Smooth muscle cell (in vitro differentiated cells): ENCODE data around the gene MDFI. TPM values are rescaled to one million over a fixed set of nuclear protein-coding genes. Genes with fewer than 3 reads are reported as not detected.

Experiments
- DNase-seq: peaks from one replicate; lab custom pipeline; 2025; ENCODE audit not compliant: unreplicated experiment; lab: John Stamatoyannopoulos, UW
- H2AFZ ChIP-seq: fragments of 200-600 bp; sonication (generic); 2 replicates; pipeline ENCODE4 v1.6.0; 2016; ENCODE audit warnings: antibody characterized with exemption, low read depth, mild to moderate bottlenecking
- H3F3A ChIP-seq: fragments of 200-600 bp; sonication (generic); 2 replicates; pipeline ENCODE4 v1.6.0; 2017; ENCODE audit warnings: antibody characterized with exemption, low read depth
- H3K27ac ChIP-seq: fragments of 200-600 bp; sonication (generic); 2 replicates; pipeline ENCODE4 v1.5.1; 2016; ENCODE audit warnings: low read depth, mild to moderate bottlenecking
- H3K27me3 ChIP-seq: fragments of 200-600 bp; sonication (generic); 2 replicates; pipeline ENCODE4 v1.6.1; 2016; ENCODE audit warnings: low read depth, mild to moderate bottlenecking
- H3K36me3 ChIP-seq: fragments of 200-600 bp; sonication (generic); 2 replicates; pipeline ENCODE4 v1.5.1; 2016; ENCODE audit warnings: low read depth
- H3K4me1 ChIP-seq: fragments of 200-600 bp; sonication (generic); 2 replicates; pipeline ENCODE4 v1.5.1; 2016; ENCODE audit warnings: low read depth
- H3K4me2 ChIP-seq: fragments of 200-600 bp; sonication (generic); 2 replicates; pipeline ENCODE4 v1.6.0; 2016; ENCODE audit warnings: mild to moderate bottlenecking
- H3K4me3 ChIP-seq: fragments of 200-600 bp; sonication (generic); 2 replicates; pipeline ENCODE4 v1.5.1; 2016; ENCODE audit warnings: mild to moderate bottlenecking
- H3K79me2 ChIP-seq: fragments of 200-600 bp; sonication (generic); 2 replicates; pipeline ENCODE4 v1.6.0; 2016; ENCODE audit warnings: low read depth, mild to moderate bottlenecking
- H3K9ac ChIP-seq: fragments of 200-600 bp; sonication (generic); 2 replicates; pipeline ENCODE4 v1.6.0; 2016; ENCODE audit warnings: low read depth
- H3K9me3 ChIP-seq: fragments of 200-600 bp; sonication (generic); replicated peaks from 2 replicates; pipeline ENCODE4 v1.5.1; 2016; ENCODE audit warnings: low read depth
- H4K20me1 ChIP-seq: fragments of 200-600 bp; sonication (generic); 2 replicates; pipeline ENCODE4 v1.6.0; 2016; ENCODE audit warnings: low read depth
- CTCF ChIP-seq: fragments of 200-600 bp; sonication (generic); IDR thresholded peaks from 2 replicates; pipeline ENCODE4 v1.5.1; 2017; ENCODE audit warnings: borderline replicate concordance, mild to moderate bottlenecking, antibody characterized with exemption; ENCODE audit not compliant: insufficient read depth, poor library complexity, severe bottlenecking
- WGBS: methylation state at CpG from one replicate; pipeline ENCODE4 v1.1.7; 2016; ENCODE audit warnings: low lambda C conversion rate; 5-methylcytosine and 5-hydroxymethylcytosine counted together
- polyA plus RNA-seq: library from polyadenylated mRNA; unstranded; fragments of >200 nt; fragmentation: Nextera tagmentation; extraction: Ambion mirVana; gene quantifications from 2 replicates; pipeline ENCODE4 v1.2.1, GENCODE V29; 2016
- total RNA-seq: library from RNA; depleted of rRNA; stranded (reverse); fragments of >200 nt; gene quantifications from 2 replicates; pipeline ENCODE4 v1.2.3, GENCODE V29; 2014

Gene MDFI
- total and polyA plus RNA-seq, 2 experiments from 2014 or later = 102 to 168 TPM

GRCh38 chr6:41629128-41629527, 9.1 kb upstream of the MDFI start:
- Histone ChIP-seq H3K27me3 (no peaks in the 10 kb centered on the region), H3K27ac (no peak overlapping the region), H3K9ac (no peak overlapping the region), H3F3A (no peaks in the 10 kb centered on the region), H3K4me3 (no peak overlapping the region), H3K79me2 (no peaks in the 10 kb centered on the region), H2AFZ (no peak overlapping the region), H3K9me3 (no peaks in the 10 kb centered on the region), H3K4me1 (no peaks in the 10 kb centered on the region), H3K36me3 (no peaks in the 10 kb centered on the region), H4K20me1 (no peaks in the 10 kb centered on the region), H3K4me2 (no peak overlapping the region)
- DNase-seq = no peak
- WGBS = 100% methylated on average over 2 of the region's 2 CpGs
- no peak for TF ChIP-seq CTCF

- no peaks in the 10 kb centered on the region for H3K36me3 ChIP-seq
- no peaks in the 10 kb centered on the region for H3K27me3 ChIP-seq
- no peak overlapping the region for H3K4me3 ChIP-seq
- no peaks in the 10 kb centered on the region for H3K79me2 ChIP-seq
- peaks cover 6% of the 10 kb centered on the region for H3K4me1 ChIP-seq
- no peak overlapping the region for H3K27ac ChIP-seq
- TF ChIP-seq CTCF = no peak
- DNase-seq = no peak
- H3K4me2 ChIP-seq = no peak overlapping the region
- H4K20me1 ChIP-seq = no peaks in the 10 kb centered on the region
- H3K9me3 ChIP-seq = no peaks in the 10 kb centered on the region
- H3F3A ChIP-seq = no peaks in the 10 kb centered on the region
- no peak overlapping the region for H2AFZ ChIP-seq
- WGBS = 88% methylated on average over 6 of the region's 6 CpGs
- H3K9ac ChIP-seq = no peak overlapping the region
Observed at GRCh38 chr6:41630069-41630468, 8.2 kb upstream of the MDFI start.

- Histone ChIP-seq H4K20me1 (no peaks in the 10 kb centered on the region), H3K36me3 (no peaks in the 10 kb centered on the region), H3F3A (peaks cover 7% of the 10 kb centered on the region), H3K4me2 (no peak overlapping the region), H3K79me2 (no peaks in the 10 kb centered on the region), H3K9ac (no peak overlapping the region), H3K4me3 (no peak overlapping the region), H2AFZ (no peak overlapping the region), H3K27me3 (no peaks in the 10 kb centered on the region), H3K4me1 (peaks cover 6% of the 10 kb centered on the region), H3K27ac (no peak overlapping the region), H3K9me3 (no peaks in the 10 kb centered on the region)
- no peak for TF ChIP-seq CTCF
- 85% methylated on average over 8 of the region's 8 CpGs for WGBS
- DNase-seq = no peak
Observed at GRCh38 chr6:41630946-41631345, 7.3 kb upstream of the MDFI start.

- peaks cover 17% of the 10 kb centered on the region for H3K4me1 ChIP-seq
- no peak for DNase-seq
- H3K79me2 ChIP-seq = peaks cover 12% of the 10 kb centered on the region
- WGBS = 69% methylated on average over 2 of the region's 2 CpGs
- H3K27me3 ChIP-seq = no peaks in the 10 kb centered on the region
- no peaks in the 10 kb centered on the region for H3K9me3 ChIP-seq
- H3K9ac ChIP-seq = no peak overlapping the region
- H2AFZ ChIP-seq = no peak overlapping the region
- H3K36me3 ChIP-seq = no peaks in the 10 kb centered on the region
- no peak overlapping the region for H3K4me2 ChIP-seq
- H3K4me3 ChIP-seq = no peak overlapping the region
- H3K27ac ChIP-seq = no peak overlapping the region
- no peaks in the 10 kb centered on the region for H4K20me1 ChIP-seq
- H3F3A ChIP-seq = peaks cover 25% of the 10 kb centered on the region
- TF ChIP-seq CTCF = no peak
Observed at GRCh38 chr6:41633056-41633634, 5.1 kb upstream of the MDFI start.
